Mesenteric fat pad (tissue), 1 donor: ENCODE results near the gene MROH7. TPM values are rescaled to one million over a fixed set of nuclear protein-coding genes. Genes with fewer than 3 reads are reported as not detected.

Source experiments
- DNase-seq: peaks from one replicate; pipeline ENCODE4 v3.0.0-alpha.2; 2020; ENCODE audit warnings: low spot score
- long read RNA-seq: library from polyadenylated mRNA; unstranded; transcript quantifications from one replicate; pipeline ENCODE4 v2.0.0, GENCODE V29; 2020
- total RNA-seq: library from RNA; stranded (reverse); fragmentation: NEBNext Ultra II Directional; extraction: Animal tissue kit (Norgen Biotek cat#: 25700); gene quantifications from one replicate; pipeline ENCODE4 v1.2.1, GENCODE V29; 2021
- donor health status: DM: yes; HTN: yes; CAD: no.

The MROH7 gene
- 2.4 TPM for total RNA-seq
- long read RNA-seq = 0 reads

GRCh38 chr1:54640863-54641836, at the start of gene MROH7:
Gene MROH7 (plus strand): TSS chr1:54641786. CDS start chr1:54652927, 11,141 bp downstream.
- DNase-seq = no peak

GRCh38 chr1:54593571-54594160, 47.9 kb upstream of the MROH7 start:
- no peak for DNase-seq

- no peak for DNase-seq
Observed at GRCh38 chr1:54594463-54594862, 47.1 kb upstream of the MROH7 start.

- DNase-seq = no peak
Observed at GRCh38 chr1:54595956-54596498, 45.6 kb upstream of the MROH7 start.

GRCh38 chr1:54596756-54597155, 44.8 kb upstream of the MROH7 start:
- DNase-seq = no peak

GRCh38 chr1:54597455-54598030, 44.0 kb upstream of the MROH7 start:
- no peak for DNase-seq

- DNase-seq = no peak
Observed at GRCh38 chr1:54599211-54599823, 42.3 kb upstream of the MROH7 start.

GRCh38 chr1:54600947-54601721, 40.5 kb upstream of the MROH7 start:
- no peak for DNase-seq

GRCh38 chr1:54601730-54602129, 39.9 kb upstream of the MROH7 start:
- DNase-seq = no peak

- no peak for DNase-seq
Observed at GRCh38 chr1:54602554-54602953, 39.0 kb upstream of the MROH7 start.

- DNase-seq = no peak
Observed at GRCh38 chr1:54603241-54603640, 38.3 kb upstream of the MROH7 start.

- DNase-seq = no peak
Observed at GRCh38 chr1:54604051-54604450, 37.5 kb upstream of the MROH7 start.

GRCh38 chr1:54604572-54605370, 36.8 kb upstream of the MROH7 start:
- DNase-seq = no peak

GRCh38 chr1:54606096-54606989, 35.2 kb upstream of the MROH7 start:
- DNase-seq = no peak

GRCh38 chr1:54606990-54607325, 34.6 kb upstream of the MROH7 start:
- no peak for DNase-seq

GRCh38 chr1:54607821-54608565, 33.6 kb upstream of the MROH7 start:
- no peak for DNase-seq

- no peak for DNase-seq
Observed at GRCh38 chr1:54608566-54609230, 32.9 kb upstream of the MROH7 start.
